Measurements from ENCODE around the gene PLCB3. TPM values are rescaled to one million over a fixed set of nuclear protein-coding genes. Genes with fewer than 3 reads are reported as not detected.
A peak's percentile ranks its signal among the peaks of the same experiment; 100 is the strongest.

Gene PLCB3
- total and polyA plus RNA-seq, 5 experiments from 2014 or later = 0.20 to 8.8 (median 0.51) TPM

DNA sequence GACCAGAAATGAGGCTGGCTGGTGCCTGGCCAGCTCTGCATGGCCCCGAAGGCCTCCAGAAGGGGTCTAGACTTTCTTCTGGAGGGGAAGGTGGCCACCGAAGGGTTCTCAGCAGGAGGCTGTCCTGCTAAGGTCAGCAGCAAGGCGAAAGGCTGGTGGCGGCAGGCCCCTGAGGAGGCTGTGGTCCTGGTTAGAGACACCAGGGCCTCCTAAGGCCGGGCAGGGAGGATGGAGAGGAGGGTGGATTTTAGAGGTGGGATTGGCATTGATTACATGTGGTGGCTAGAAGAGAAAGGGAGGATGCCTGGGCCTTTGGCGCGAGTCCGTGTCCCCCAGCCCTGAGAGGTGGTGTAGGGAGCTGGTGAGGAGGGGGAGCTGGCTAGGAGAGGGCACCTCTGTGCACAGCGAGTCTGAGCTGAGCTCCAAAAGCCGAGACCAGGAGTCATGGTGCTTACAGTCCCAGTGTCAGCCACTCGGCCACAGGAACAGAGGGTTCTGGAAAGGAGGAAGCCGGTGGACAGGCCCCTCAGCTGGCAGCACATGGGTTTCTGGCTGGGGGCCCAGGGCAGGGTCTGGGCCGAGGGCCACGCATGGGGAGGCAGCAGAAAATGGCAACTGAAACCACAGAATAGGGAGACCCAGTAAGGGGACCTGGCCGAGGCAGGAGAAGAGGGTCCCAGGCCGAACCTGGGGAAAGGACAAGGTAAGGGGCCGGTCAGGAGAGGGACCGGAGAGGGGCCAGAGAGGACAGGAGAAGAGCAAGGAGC lies 42.4 kb upstream of the PLCB3 start:
- Mint-ChIP-seq H3K27me3 (no peaks in the 10 kb centered on the region), H3K4me3 (peak overlapping the region in 9 of 10 donors; percentile 36 to 96 (median 59)), H3K9me3 (no peaks in the 10 kb centered on the region), H3K4me1 (peaks cover 22 to 60% (median 55%) of the 10 kb centered on the region in 4 donors), H3K36me3 (peaks cover 2 to 53% (median 4%) of the 10 kb centered on the region in 3 donors), H3K27ac (peak overlapping the region; percentile 82 to 97 (median 92))
- DNase-seq = no peak
- ATAC-seq = no peak
- POLR2A ChIA-PET = interaction anchor here (0.8 to 10.7 kb wide), 10 partner anchors 9 to 95 kb away, joined by 3 to 290 read pairs (median 70); partner anchors contain the start of genes BAD, CATSPERZ, DNAJC4 and ESRRA

DNA sequence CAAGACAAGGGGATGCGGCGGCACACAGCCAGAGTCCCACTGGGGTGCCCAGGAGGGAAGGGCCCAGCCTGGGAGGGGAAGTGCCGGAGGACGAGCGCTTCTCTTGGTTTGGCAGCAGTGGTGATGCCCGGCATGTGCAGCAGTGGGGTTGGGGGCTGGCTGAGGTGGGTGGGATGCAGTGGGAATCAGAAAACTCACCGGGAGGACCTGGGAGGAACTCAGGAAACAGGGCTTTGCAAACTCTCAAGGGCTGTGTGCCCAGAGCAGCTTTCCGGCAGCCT lies 41.8 kb upstream of the PLCB3 start:
- Mint-ChIP-seq H3K27ac (peak overlapping the region in 8 of 10 donors; percentile 15 to 94 (median 86)), H3K4me3 (peak overlapping the region in 3 of 10 donors; percentile 18 to 54 (median 28)), H3K4me1 (peaks cover 19 to 55% (median 50%) of the 10 kb centered on the region in 4 donors), H3K9me3 (no peaks in the 10 kb centered on the region), H3K36me3 (peaks cover 0 to 53% (median under 1%) of the 10 kb centered on the region in 3 donors), H3K27me3 (no peaks in the 10 kb centered on the region)
- ATAC-seq (no peak), DNase-seq (no peak)
- POLR2A ChIA-PET = interaction anchor here (0.8 to 10.7 kb wide), 4 partner anchors 20 to 36 kb away, joined by 3 to 290 read pairs (median 3); partner anchors contain the start of genes DNAJC4, NUDT22, TRPT1 and VEGFB

DNA sequence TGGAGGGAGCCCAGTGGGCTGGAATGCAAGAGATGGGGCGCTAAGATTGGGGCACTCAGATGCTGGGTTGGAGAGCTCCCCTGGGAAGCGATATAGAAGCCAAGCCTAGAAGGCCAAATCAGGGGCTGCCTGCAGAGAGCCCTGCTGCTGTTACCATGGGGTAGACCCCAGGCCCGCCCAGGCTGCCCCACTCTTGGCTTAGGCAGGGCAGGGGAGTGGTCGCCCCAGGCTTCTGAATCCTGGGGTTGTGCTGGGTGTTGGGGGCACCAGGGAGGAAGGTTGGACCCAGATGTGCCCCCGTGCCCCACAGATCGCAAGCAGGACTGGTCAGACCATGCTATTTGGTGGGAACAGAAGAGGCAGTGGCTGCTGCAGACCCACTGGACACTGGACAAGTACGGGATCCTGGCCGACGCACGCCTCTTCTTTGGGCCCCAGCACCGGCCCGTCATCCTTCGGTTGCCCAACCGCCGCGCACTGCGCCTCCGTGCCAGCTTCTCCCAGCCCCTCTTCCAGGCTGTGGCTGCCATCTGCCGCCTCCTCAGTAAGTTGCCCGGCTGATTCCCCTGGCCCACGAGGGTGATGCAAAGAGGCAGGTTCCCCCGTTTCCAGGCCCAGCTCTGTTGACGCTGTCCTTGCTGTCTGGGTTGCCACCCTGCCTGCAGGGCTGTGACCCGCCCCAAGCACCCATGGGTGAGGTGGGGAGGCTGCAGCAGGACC lies 40.9 kb upstream of the PLCB3 start:
- Mint-ChIP-seq H3K36me3 (peaks cover 0 to 60% (median 0%) of the 10 kb centered on the region in 3 donors), H3K9me3 (no peaks in the 10 kb centered on the region), H3K4me3 (no peak overlapping the region), H3K27me3 (no peaks in the 10 kb centered on the region), H3K4me1 (peaks cover 18 to 52% (median 46%) of the 10 kb centered on the region in 4 donors), H3K27ac (peak overlapping the region in 4 of 10 donors; percentile 11 to 52 (median 26))
- DNase-seq = no peak
- POLR2A ChIA-PET = interaction anchor here (1.1 to 10.7 kb wide), 3 partner anchors 19 to 35 kb away, joined by 3 to 290 read pairs (median 3); partner anchors contain the start of genes DNAJC4, NUDT22, TRPT1 and VEGFB
- no peak for ATAC-seq

DNA sequence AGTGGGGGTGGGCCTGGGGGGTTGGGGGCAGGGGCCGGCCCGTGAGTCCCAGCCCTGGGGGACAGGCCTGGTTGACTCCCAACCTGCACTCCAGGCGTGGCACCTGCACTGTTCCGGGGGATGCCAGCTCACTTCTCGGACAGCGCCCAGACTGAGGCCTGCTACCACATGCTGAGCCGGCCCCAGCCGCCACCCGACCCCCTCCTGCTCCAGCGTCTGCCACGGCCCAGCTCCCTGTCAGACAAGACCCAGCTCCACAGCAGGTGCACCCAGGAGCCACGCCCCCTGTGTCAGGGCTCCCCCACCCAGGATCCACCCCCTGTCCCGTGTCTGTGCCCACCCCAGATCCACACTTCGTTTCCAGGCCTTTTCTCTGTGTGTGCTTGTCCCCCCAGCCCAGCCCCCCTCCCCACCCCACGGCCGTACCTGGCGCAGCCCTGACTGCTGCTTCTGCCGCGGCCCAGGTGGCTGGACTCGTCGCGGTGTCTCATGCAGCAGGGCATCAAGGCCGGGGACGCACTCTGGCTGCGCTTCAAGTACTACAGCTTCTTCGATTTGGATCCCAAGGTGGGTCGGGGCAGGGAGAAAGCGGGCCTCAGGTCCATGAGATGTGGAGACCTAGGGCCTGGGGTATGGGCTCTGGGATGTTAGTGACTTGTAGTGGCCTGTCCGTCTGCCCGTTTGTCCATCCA lies 40.0 kb upstream of the PLCB3 start:
- Mint-ChIP-seq H3K36me3 (peaks cover 0 to 68% (median 0%) of the 10 kb centered on the region in 3 donors), H3K4me3 (no peak overlapping the region), H3K9me3 (no peaks in the 10 kb centered on the region), H3K27me3 (no peaks in the 10 kb centered on the region), H3K27ac (peak overlapping the region in 3 of 10 donors; percentile 19 to 83 (median 46)), H3K4me1 (peaks cover 16 to 43% (median 39%) of the 10 kb centered on the region in 4 donors)
- POLR2A ChIA-PET = interaction anchor here (1.7 to 10.7 kb wide), 2 partner anchors 18 to 26 kb away, joined by 7 to 290 read pairs; partner anchors contain the start of genes DNAJC4, NUDT22, STIP1 and TRPT1
- DNase-seq (no peak), ATAC-seq (no peak)

DNA sequence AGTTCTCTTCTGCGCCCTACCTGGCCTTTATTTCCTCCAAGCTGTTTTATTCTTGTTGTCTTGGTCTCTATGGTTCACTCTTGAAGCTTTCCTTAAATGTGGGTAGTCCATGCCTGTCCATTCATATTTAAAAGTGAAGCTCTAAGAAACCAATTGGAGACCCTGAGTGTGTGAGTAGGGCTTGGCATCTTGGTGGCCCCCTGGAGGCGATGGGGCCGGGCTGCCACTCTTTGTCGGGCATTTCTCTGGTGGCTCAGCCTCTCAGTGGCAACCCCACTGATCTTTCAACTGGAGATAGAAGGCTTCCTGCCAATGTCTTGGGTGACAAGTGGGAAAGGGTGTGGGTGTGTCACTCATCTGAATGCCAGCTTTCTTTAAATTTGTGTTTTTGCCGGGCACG lies 34.5 kb upstream of the PLCB3 start:
- no peak overlapping the region for H3K4me3 Mint-ChIP-seq
- peak; percentile 63 to 75 for ATAC-seq
- H3K9me3 Mint-ChIP-seq = no peaks in the 10 kb centered on the region
- H3K36me3 Mint-ChIP-seq = peaks cover 0 to 68% (median 0%) of the 10 kb centered on the region in 3 donors
- peak overlapping the region in 5 of 10 donors; percentile 40 to 86 (median 71) for H3K27ac Mint-ChIP-seq
- POLR2A ChIA-PET = interaction anchor here (0.7 to 7.2 kb wide), 11 partner anchors 8 to 1363 kb away, joined by 3 to 83 read pairs (median 4); partner anchors contain the start of genes DNAJC4, FERMT3, NUDT22 and TRPT1
- H3K4me1 Mint-ChIP-seq = peaks cover 7 to 29% (median 25%) of the 10 kb centered on the region in 4 donors
- no peaks in the 10 kb centered on the region for H3K27me3 Mint-ChIP-seq
- DNase-seq = peak in 1 of 10 donors; percentile 24

DNA sequence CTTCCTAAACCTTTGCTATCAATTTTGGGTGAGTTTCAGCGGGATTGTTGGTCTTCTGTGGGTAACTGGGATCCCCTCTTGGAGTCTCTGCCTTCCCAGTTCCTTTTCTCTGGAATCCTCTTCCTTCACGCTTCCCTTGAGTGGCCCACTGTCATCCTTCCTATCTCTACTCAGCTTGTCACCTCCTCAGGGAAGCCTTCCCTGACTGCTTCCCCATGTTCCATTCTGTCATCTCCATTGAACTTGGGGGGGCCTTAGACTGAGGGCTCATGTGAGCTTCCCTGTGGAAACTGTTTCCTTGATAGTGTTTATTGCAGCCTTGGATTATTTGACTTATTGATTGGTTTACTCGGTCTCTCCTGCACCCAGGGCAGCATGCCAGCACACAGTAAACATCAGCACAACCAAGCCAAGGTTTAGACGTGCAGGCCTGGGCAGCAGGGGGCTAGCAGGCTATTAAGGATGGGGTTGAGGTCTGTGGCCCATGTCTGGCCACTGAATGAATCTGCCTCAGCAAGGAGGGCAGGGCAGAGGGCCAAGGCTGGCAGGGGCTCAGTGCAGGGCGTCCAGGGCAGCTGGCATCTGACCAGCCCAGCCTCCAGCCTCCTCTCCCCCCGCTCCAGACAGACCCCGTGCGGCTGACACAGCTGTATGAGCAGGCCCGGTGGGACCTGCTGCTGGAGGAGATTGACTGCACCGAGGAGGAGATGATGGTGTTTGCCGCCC lies 32.5 kb upstream of the PLCB3 start:
- H3K27ac Mint-ChIP-seq = peak overlapping the region in 7 of 10 donors; percentile 19 to 76 (median 38)
- peaks cover 0 to 59% (median 0%) of the 10 kb centered on the region in 3 donors for H3K36me3 Mint-ChIP-seq
- no peak for ATAC-seq
- peaks cover 7 to 21% (median 14%) of the 10 kb centered on the region in 4 donors for H3K4me1 Mint-ChIP-seq
- no peak for DNase-seq
- H3K4me3 Mint-ChIP-seq = no peak overlapping the region
- H3K27me3 Mint-ChIP-seq = no peaks in the 10 kb centered on the region
- no peaks in the 10 kb centered on the region for H3K9me3 Mint-ChIP-seq
- POLR2A ChIA-PET = interaction anchor here (0.8 to 7.2 kb wide), 2 partner anchors 13 to 33 kb away, joined by 3 to 83 read pairs; partner anchors contain the start of genes FERMT3 and STIP1

DNA sequence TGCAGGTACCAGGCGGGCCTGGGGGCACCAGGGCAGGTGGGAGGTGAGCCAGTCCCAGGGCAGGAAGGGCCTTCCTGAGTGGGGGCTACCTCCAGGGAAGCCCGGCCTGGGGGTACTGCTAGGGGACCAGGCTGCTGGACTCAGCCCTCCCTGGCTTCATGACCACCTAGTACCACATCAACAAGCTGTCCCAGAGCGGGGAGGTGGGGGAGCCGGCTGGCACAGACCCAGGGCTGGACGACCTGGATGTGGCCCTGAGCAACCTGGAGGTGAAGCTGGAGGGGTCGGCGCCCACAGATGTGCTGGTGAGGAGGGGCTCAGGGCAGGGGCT lies 32.0 kb upstream of the PLCB3 start:
- DNase-seq (no peak), ATAC-seq (no peak)
- H3K4me3 Mint-ChIP-seq = no peak overlapping the region
- peaks cover 0 to 54% (median 0%) of the 10 kb centered on the region in 3 donors for H3K36me3 Mint-ChIP-seq
- no peaks in the 10 kb centered on the region for H3K27me3 Mint-ChIP-seq
- no peaks in the 10 kb centered on the region for H3K9me3 Mint-ChIP-seq
- POLR2A ChIA-PET = interaction anchor here (0.6 to 7.2 kb wide), 2 partner anchors 13 to 30 kb away, joined by 3 to 83 read pairs; partner anchors contain the start of gene FERMT3
- H3K4me1 Mint-ChIP-seq = peaks cover 7 to 18% (median 14%) of the 10 kb centered on the region in 4 donors
- no peak overlapping the region for H3K27ac Mint-ChIP-seq

DNA sequence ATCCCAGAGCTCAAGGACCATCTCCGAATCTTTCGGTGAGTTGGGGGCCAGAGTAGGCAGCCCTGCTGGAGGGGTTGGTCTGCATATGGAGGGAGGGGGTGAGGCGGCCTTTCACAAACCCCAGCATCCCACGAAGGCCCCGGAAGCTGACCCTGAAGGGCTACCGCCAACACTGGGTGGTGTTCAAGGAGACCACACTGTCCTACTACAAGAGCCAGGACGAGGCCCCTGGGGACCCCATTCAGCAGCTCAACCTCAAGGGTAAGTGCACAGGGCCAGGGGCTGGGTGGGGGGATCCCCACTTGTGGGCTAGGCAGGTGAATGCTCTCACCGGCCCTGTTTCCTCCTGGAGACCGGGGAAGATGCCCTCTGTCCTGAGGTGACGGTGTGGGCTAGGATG lies 31.6 kb upstream of the PLCB3 start:
- H3K36me3 Mint-ChIP-seq = peaks cover 0 to 50% (median 0%) of the 10 kb centered on the region in 3 donors
- ATAC-seq (no peak), DNase-seq (no peak)
- H3K4me3 Mint-ChIP-seq = no peak overlapping the region
- no peaks in the 10 kb centered on the region for H3K9me3 Mint-ChIP-seq
- peaks cover 7 to 18% (median 15%) of the 10 kb centered on the region in 4 donors for H3K4me1 Mint-ChIP-seq
- POLR2A ChIA-PET = interaction anchor here (0.6 to 7.2 kb wide), 3 partner anchors 8 to 31 kb away, joined by 3 to 83 read pairs (median 3); partner anchors contain the start of gene FERMT3
- no peaks in the 10 kb centered on the region for H3K27me3 Mint-ChIP-seq
- H3K27ac Mint-ChIP-seq = peak overlapping the region in 1 of 10 donors; percentile 7

DNA sequence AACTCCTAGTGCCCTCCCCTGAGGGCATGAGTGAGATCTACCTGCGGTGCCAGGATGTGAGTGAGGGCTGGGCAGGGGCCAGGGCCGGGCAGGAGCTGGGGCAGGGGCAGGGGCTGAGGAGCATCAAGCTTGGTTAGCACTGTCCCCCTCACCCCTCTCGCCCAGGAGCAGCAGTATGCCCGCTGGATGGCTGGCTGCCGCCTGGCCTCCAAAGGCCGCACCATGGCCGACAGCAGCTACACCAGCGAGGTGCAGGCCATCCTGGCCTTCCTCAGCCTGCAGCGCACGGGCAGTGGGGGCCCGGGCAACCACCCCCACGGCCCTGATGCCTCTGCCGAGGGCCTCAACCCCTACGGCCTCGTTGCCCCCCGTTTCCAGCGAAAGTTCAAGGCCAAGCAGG lies 31.1 kb upstream of the PLCB3 start:
- DNase-seq (no peak), ATAC-seq (no peak)
- Mint-ChIP-seq H3K36me3 (peaks cover 0 to 44% (median 0%) of the 10 kb centered on the region in 3 donors), H3K27ac (peak overlapping the region in 2 of 10 donors; percentile 7 to 53), H3K27me3 (no peaks in the 10 kb centered on the region), H3K4me3 (no peak overlapping the region), H3K4me1 (peaks cover 9 to 20% (median 14%) of the 10 kb centered on the region in 4 donors), H3K9me3 (no peaks in the 10 kb centered on the region)
- POLR2A ChIA-PET = interaction anchor here (1.1 to 7.2 kb wide), 2 partner anchors 8 to 14 kb away, joined by 3 to 83 read pairs; partner anchors contain the start of gene FERMT3

DNA sequence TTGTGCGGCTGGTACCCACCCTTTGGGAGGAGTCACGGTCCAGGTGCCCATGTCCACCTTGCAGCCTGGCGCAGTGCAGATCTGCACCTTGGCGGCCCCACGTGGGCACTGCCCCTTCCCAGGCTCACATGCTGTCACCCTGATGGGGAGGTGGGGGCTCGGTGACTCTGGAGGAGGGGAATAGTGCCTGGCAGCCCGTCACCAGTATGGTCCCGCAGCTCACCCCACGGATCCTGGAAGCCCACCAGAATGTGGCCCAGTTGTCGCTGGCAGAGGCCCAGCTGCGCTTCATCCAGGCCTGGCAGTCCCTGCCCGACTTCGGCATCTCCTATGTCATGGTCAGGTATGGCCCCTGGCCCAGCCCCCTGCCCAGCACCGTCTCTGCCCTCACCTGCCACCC lies 30.5 kb upstream of the PLCB3 start:
- peaks cover 12 to 22% (median 15%) of the 10 kb centered on the region in 4 donors for H3K4me1 Mint-ChIP-seq
- no peaks in the 10 kb centered on the region for H3K27me3 Mint-ChIP-seq
- no peaks in the 10 kb centered on the region for H3K9me3 Mint-ChIP-seq
- H3K36me3 Mint-ChIP-seq = peaks cover 0 to 40% (median 0%) of the 10 kb centered on the region in 3 donors
- no peak overlapping the region for H3K4me3 Mint-ChIP-seq
- POLR2A ChIA-PET = interaction anchor here (1.1 to 7.2 kb wide), 2 partner anchors 9 to 15 kb away, joined by 3 to 83 read pairs; partner anchors contain the start of gene FERMT3
- peak overlapping the region in 1 of 10 donors; percentile 27 for H3K27ac Mint-ChIP-seq
- ATAC-seq (no peak), DNase-seq (no peak)

DNA sequence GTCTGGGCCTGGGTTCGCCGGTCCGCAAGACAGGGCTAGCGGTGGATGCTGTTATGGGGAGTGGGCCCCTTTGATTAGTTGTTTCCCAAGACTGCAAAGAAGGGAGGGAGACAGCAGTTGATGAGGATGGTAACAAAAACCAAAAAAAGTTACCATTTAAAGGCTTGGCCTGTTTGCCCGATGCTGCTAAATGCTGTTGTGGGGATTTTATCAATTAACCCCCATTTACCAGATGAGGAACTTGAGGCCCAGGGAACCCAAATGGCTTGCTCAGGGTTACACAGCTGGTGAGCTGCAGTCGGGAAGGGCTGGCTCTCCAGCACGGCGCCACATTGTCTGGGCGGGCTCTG lies 28.7 kb upstream of the PLCB3 start:
- Mint-ChIP-seq H3K4me3 (no peak overlapping the region), H3K36me3 (peaks cover 0 to 28% (median 0%) of the 10 kb centered on the region in 3 donors), H3K9me3 (no peaks in the 10 kb centered on the region), H3K27me3 (no peaks in the 10 kb centered on the region), H3K27ac (no peak overlapping the region), H3K4me1 (peaks cover 13 to 26% (median 19%) of the 10 kb centered on the region in 4 donors)
- DNase-seq (no peak), ATAC-seq (no peak)
- POLR2A ChIA-PET = interaction anchor here (1.3 to 16.0 kb wide), 4 partner anchors 8 to 22 kb away, joined by 5 to 290 read pairs (median 54); partner anchors contain the start of genes FERMT3, FKBP2 and PPP1R14B
